Neural progenitor cell (in vitro differentiated cells): ENCODE results near the gene CPT1B.

Experiments used
- CTCF ChIP-seq: fragments of 200-600 bp; sonication (generic); IDR thresholded peaks from 2 replicates; pipeline ENCODE4 v1.5.1; 2017; ENCODE audit warnings: antibody characterized with exemption, mild to moderate bottlenecking
- EZH2 ChIP-seq: fragments of 200-600 bp; sonication (generic); IDR thresholded peaks from 2 replicates; pipeline ENCODE4 v1.6.1; 2017; ENCODE audit warnings: antibody characterized with exemption, mild to moderate bottlenecking, moderate library complexity
- EZH2phosphoT487 ChIP-seq: fragments of 200-600 bp; sonication (generic); IDR thresholded peaks from 2 replicates; pipeline ENCODE4 v1.6.1; 2017; ENCODE audit warnings: antibody characterized with exemption

- TF ChIP-seq CTCF (no peak), EZH2 (peak; percentile 9), EZH2phosphoT487 (peak; percentile 24)
Observed at GRCh38 chr22:50530877-50531545, 47.2 kb downstream of the CPT1B start.
